ENCODE results near the gene NFIL3. TPM values are rescaled to one million over a fixed set of nuclear protein-coding genes. Genes with fewer than 3 reads are reported as not detected.
A peak's percentile ranks its signal among the peaks of the same experiment; 100 is the strongest.
"Not testable (repeated sequence)": the region's sequence is repeated elsewhere in the genome, so short reads cannot be mapped to it uniquely, and the experiment has no call there.

Gene NFIL3, protein sequence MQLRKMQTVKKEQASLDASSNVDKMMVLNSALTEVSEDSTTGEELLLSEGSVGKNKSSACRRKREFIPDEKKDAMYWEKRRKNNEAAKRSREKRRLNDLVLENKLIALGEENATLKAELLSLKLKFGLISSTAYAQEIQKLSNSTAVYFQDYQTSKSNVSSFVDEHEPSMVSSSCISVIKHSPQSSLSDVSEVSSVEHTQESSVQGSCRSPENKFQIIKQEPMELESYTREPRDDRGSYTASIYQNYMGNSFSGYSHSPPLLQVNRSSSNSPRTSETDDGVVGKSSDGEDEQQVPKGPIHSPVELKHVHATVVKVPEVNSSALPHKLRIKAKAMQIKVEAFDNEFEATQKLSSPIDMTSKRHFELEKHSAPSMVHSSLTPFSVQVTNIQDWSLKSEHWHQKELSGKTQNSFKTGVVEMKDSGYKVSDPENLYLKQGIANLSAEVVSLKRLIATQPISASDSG
- total RNA-seq (10 to 100 TPM in 2 of 5 donors, 1 to 10 TPM in 3; 3.1 to 18.3 (median 3.9) TPM), total RNA-seq (3.0 to 95.3 (median 29.6) reads per million in 29 experiments)
- 4.1 TPM for total RNA-seq (2013)

DNA sequence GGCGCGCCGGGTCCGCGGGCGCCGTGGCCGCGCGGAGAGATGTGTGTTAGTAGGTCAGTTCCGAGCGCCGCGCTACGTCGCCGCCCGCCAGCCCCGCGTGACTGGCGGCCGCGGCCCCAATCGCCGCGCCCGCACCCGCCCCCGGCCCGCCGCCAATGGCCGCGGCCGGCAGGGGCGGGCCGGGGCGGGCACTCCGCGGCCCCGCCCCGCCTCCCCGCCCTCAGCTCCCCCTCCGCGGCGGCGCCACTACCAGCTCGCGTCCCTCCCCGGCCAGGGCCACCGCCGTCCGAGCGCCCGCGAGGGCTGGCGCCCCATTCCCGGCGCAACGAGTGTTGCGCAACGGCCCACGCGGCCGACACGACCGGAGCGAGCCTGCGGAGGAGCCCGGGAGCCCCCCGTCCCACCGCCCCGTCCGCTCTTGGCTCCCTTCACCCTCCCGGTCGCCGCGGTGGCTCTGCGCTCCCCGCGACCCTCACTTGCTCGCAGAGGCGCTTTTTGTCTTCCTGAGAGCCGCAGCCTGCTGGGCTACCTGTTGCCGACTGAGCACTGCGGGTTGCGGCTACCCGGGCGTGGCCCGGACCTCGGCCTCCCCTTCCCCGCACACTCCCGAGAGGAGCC lies at the start of gene NFIL3:
NFIL3 (minus strand) TSS at position 48 of the 618 bp plus-strand sequence. CDS start 13,098 bp downstream, outside the sequence.
- Histone ChIP-seq H3K4me3 (ENCODE audit: control insufficient read depth in 1 of 2, extremely low read depth in 1 of 2, low read length in 1 of 2) (peak within 1 kb of the TSS; percentile 68 to 82), H3K36me3 (ENCODE audit: control insufficient read depth in 2 of 2, extremely low read depth in 1 of 2, insufficient read depth in 1 of 2, low read length in 1 of 2) (no peaks in the 10 kb centered on the region), H3K27me3 (replicated peaks in 1 of 2; ENCODE audit: control insufficient read depth in 2 of 2, extremely low read depth in 1 of 2, insufficient read depth in 2 of 2, low read length in 1 of 2) (peaks cover 3 to 21% of the 10 kb centered on the region in 2 experiments), H3K27ac (ENCODE audit: low read length) (peak within 1 kb of the TSS; percentile 36), H3K9me3 (no peaks in the 10 kb centered on the region), H3K4me1 (ENCODE audit: control insufficient read depth in 1 of 2, extremely low read depth in 1 of 2, insufficient read depth in 2 of 2, low read length in 2 of 2) (peaks cover 11 to 43% of the 10 kb centered on the region in 2 experiments)
- ChIA-PET CTCF (interaction anchor here (0.6 to 1.4 kb wide), 4 partner anchors 292 to 1821 kb away, joined by 3 to 8 read pairs (median 5); no protein-coding TSS in a partner anchor), POLR2A (interaction anchor here (0.5 to 0.7 kb wide), 5 partner anchors 8 to 391 kb away, joined by 3 to 4 read pairs (median 4); no protein-coding TSS in a partner anchor)
- DNase-seq = peak; percentile 19 to 81 (median 52)
- peaks cover 37 to 52% (median 45%) of the 10 kb centered on the region in 3 donors for H3K4me1 Mint-ChIP-seq
- peaks cover 23 to 38% of the 10 kb centered on the region in 2 donors for H3K27me3 Mint-ChIP-seq
- H3K4me3 Mint-ChIP-seq = peak within 1 kb of the TSS; percentile 88 to 93 (median 91)
- ATAC-seq (replicated peaks in 1 of 4) = peak; percentile 85 to 88 (median 86)
- H3K27ac Mint-ChIP-seq = peak within 1 kb of the TSS; percentile 82 to 85
- WGBS (ENCODE audit: insufficient coverage) = under 1% methylated on average over 80 of the region's 92 CpGs
- H3K36me3 Mint-ChIP-seq = no peaks in the 10 kb centered on the region
- no peaks in the 10 kb centered on the region for H3K9me3 Mint-ChIP-seq

DNA sequence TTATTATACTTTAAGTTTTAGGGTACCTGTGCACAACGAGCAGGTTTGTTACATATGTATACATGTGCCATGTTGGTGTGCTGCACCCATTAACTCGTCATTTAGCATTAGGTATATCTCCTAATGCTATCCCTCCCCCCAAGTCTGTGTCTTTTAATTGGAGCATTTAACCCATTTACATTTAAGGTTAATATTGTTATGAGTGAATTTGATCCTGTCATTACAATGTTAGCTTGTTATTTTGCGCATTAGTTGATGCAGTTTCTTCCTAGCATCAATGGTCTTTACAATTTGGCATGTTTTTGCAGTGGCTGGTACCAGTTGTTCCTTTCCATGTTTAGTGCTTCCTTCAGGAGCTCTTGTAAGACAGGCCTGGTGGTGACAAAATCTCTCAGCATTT lies 47.9 kb upstream of the NFIL3 start:
- H3K4me1 Mint-ChIP-seq; H3K27ac ChIP-seq (ENCODE audit: low read length); H3K36me3 Mint-ChIP-seq; ATAC-seq (replicated peaks in 1 of 4); H3K9me3 ChIP-seq; CTCF ChIA-PET; H3K36me3 ChIP-seq (ENCODE audit: control insufficient read depth in 2 of 2, extremely low read depth in 1 of 2, insufficient read depth in 1 of 2, low read length in 1 of 2); H3K4me3 ChIP-seq (ENCODE audit: control insufficient read depth in 1 of 2, extremely low read depth in 1 of 2, low read length in 1 of 2); DNase-seq; H3K27ac Mint-ChIP-seq; POLR2A ChIA-PET; H3K4me1 ChIP-seq (ENCODE audit: control insufficient read depth in 1 of 2, extremely low read depth in 1 of 2, insufficient read depth in 2 of 2, low read length in 2 of 2); H3K27me3 ChIP-seq (replicated peaks in 1 of 2; ENCODE audit: control insufficient read depth in 2 of 2, extremely low read depth in 1 of 2, insufficient read depth in 2 of 2, low read length in 1 of 2); H3K4me3 Mint-ChIP-seq: not testable (repeated sequence)
- peaks cover 4 to 18% (median 12%) of the 10 kb centered on the region in 3 donors for H3K9me3 Mint-ChIP-seq
- no CpG with 5 or more reads among the region's 3 CpGs for WGBS (ENCODE audit: insufficient coverage)
- peaks cover 31 to 46% of the 10 kb centered on the region in 2 donors for H3K27me3 Mint-ChIP-seq

DNA sequence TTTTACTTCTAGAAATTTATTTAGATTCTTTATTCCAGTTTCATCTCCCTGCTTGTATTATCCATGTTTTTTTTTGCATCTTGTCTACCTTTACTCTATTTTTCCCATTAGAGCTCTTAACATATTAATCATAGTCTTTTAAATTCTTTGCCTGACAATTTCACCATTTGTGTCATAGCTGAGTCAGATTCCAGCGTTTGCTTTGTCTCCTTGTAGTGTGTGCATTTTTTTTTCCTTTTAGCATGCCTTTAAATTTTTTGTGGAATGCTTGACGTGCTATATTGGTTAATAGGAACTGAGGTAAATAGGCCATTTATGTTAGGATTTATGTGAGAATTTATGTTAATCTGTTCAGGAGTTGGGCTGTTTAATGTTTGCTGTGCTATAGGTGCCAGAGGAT lies 41.8 kb upstream of the NFIL3 start:
- no CpG with 5 or more reads among the region's 2 CpGs for WGBS (ENCODE audit: insufficient coverage)
- H3K27ac ChIP-seq (ENCODE audit: low read length) = no peak overlapping the region
- no peak overlapping the region for H3K4me3 ChIP-seq (ENCODE audit: control insufficient read depth in 1 of 2, extremely low read depth in 1 of 2, low read length in 1 of 2)
- Mint-ChIP-seq H3K27ac (no peak overlapping the region), H3K36me3 (no peaks in the 10 kb centered on the region), H3K4me1 (no peaks in the 10 kb centered on the region), H3K27me3 (peaks cover 16 to 28% of the 10 kb centered on the region in 2 donors), H3K9me3 (peaks cover 19 to 21% (median 21%) of the 10 kb centered on the region in 3 donors), H3K4me3 (no peak overlapping the region)
- ChIA-PET CTCF (no interaction called here), POLR2A (no interaction called here)
- ATAC-seq (replicated peaks in 1 of 4) = no peak
- H3K36me3 ChIP-seq (ENCODE audit: control insufficient read depth in 2 of 2, extremely low read depth in 1 of 2, insufficient read depth in 1 of 2, low read length in 1 of 2) = no peaks in the 10 kb centered on the region
- H3K4me1 ChIP-seq (ENCODE audit: control insufficient read depth in 1 of 2, extremely low read depth in 1 of 2, insufficient read depth in 2 of 2, low read length in 2 of 2) = no peaks in the 10 kb centered on the region
- H3K27me3 ChIP-seq (replicated peaks in 1 of 2; ENCODE audit: control insufficient read depth in 2 of 2, extremely low read depth in 1 of 2, insufficient read depth in 2 of 2, low read length in 1 of 2) = no peaks in the 10 kb centered on the region
- DNase-seq = no peak
- H3K9me3 ChIP-seq = no peaks in the 10 kb centered on the region

DNA sequence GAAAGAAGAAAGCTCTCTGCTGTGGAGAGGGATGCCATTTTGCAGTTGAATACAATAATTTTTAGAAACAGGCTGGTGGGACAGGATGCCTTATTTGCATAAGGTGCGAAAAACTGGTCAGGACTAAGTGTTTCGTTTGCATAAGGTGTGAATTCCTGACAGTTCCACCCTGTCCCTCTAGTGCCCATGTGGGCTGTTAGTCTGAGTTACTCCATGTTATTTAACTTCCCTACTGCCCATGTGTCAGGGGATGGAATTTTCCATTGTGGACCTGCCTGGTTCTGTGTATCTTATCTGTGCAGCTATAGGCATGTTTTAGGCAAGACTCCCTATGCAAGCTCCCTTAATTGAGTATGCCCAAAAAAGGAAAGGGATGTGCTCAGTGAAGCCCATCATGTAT lies 35.3 kb upstream of the NFIL3 start:
- Mint-ChIP-seq H3K4me1 (no peaks in the 10 kb centered on the region), H3K36me3 (no peaks in the 10 kb centered on the region)
- POLR2A ChIA-PET = interaction anchor here in 1 of 2 donors (0.6 kb wide), 1 partner anchor 73 kb away, joined by 12 read pairs; no protein-coding TSS in a partner anchor

DNA sequence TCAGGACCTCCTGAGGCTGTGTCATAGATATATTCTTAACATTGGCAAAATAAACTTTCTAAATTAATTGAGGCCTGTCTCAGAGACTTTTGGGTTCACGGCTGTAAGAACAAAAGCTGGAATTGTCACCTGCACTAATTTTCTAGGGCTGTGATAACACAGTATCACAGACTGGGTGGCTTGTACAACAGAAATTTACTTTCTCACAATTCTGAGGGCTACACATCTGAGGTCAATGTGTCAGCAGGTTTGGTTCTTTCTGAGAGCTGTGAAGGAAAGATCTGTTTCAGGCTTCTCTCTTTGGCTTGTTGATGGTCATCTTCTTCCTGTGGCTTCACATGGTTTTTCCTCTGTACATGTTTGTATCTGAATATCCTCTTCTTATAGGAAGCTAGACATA lies 29.2 kb upstream of the NFIL3 start:
- ChIA-PET POLR2A (no interaction called here), CTCF (interaction anchor here (0.6 to 0.7 kb wide), 2 partner anchors 245 to 458 kb away, joined by 3 read pairs; no protein-coding TSS in a partner anchor)
- ATAC-seq (replicated peaks in 1 of 4) (no peak), DNase-seq (no peak)
- Histone ChIP-seq H3K9me3 (no peaks in the 10 kb centered on the region), H3K27ac (ENCODE audit: low read length) (no peak overlapping the region), H3K36me3 (ENCODE audit: control insufficient read depth in 2 of 2, extremely low read depth in 1 of 2, insufficient read depth in 1 of 2, low read length in 1 of 2) (no peaks in the 10 kb centered on the region), H3K27me3 (replicated peaks in 1 of 2; ENCODE audit: control insufficient read depth in 2 of 2, extremely low read depth in 1 of 2, insufficient read depth in 2 of 2, low read length in 1 of 2) (no peaks in the 10 kb centered on the region), H3K4me1 (ENCODE audit: control insufficient read depth in 1 of 2, extremely low read depth in 1 of 2, insufficient read depth in 2 of 2, low read length in 2 of 2) (no peaks in the 10 kb centered on the region), H3K4me3 (ENCODE audit: control insufficient read depth in 1 of 2, extremely low read depth in 1 of 2, low read length in 1 of 2) (no peak overlapping the region)
- H3K9me3 Mint-ChIP-seq = no peaks in the 10 kb centered on the region
- H3K4me1 Mint-ChIP-seq = no peaks in the 10 kb centered on the region
- 86% methylated on average over 1 of the region's 1 CpG for WGBS (ENCODE audit: insufficient coverage)
- no peak overlapping the region for H3K4me3 Mint-ChIP-seq
- no peak overlapping the region for H3K27ac Mint-ChIP-seq
- H3K36me3 Mint-ChIP-seq = no peaks in the 10 kb centered on the region
- peaks cover 17 to 22% of the 10 kb centered on the region in 2 donors for H3K27me3 Mint-ChIP-seq

More for the DNA sequence above, 35.3 kb upstream of the NFIL3 start:
- Histone ChIP-seq H3K4me1 (ENCODE audit: control insufficient read depth in 1 of 2, extremely low read depth in 1 of 2, insufficient read depth in 2 of 2, low read length in 2 of 2) (no peaks in the 10 kb centered on the region), H3K4me3 (ENCODE audit: control insufficient read depth in 1 of 2, extremely low read depth in 1 of 2, low read length in 1 of 2) (no peak overlapping the region), H3K36me3 (ENCODE audit: control insufficient read depth in 2 of 2, extremely low read depth in 1 of 2, insufficient read depth in 1 of 2, low read length in 1 of 2) (no peaks in the 10 kb centered on the region), H3K27ac (ENCODE audit: low read length) (no peak overlapping the region), H3K9me3 (no peaks in the 10 kb centered on the region), H3K27me3 (replicated peaks in 1 of 2; ENCODE audit: control insufficient read depth in 2 of 2, extremely low read depth in 1 of 2, insufficient read depth in 2 of 2, low read length in 1 of 2) (no peaks in the 10 kb centered on the region)
- CTCF ChIA-PET = no interaction called here
- no peak overlapping the region for H3K27ac Mint-ChIP-seq
- H3K9me3 Mint-ChIP-seq = no peaks in the 10 kb centered on the region
- ATAC-seq (replicated peaks in 1 of 4) = no peak
- peaks cover 16 to 26% of the 10 kb centered on the region in 2 donors for H3K27me3 Mint-ChIP-seq
- WGBS (ENCODE audit: insufficient coverage) = no CpG with 5 or more reads among the region's 2 CpGs
- no peak for DNase-seq
- H3K4me3 Mint-ChIP-seq = no peak overlapping the region

DNA sequence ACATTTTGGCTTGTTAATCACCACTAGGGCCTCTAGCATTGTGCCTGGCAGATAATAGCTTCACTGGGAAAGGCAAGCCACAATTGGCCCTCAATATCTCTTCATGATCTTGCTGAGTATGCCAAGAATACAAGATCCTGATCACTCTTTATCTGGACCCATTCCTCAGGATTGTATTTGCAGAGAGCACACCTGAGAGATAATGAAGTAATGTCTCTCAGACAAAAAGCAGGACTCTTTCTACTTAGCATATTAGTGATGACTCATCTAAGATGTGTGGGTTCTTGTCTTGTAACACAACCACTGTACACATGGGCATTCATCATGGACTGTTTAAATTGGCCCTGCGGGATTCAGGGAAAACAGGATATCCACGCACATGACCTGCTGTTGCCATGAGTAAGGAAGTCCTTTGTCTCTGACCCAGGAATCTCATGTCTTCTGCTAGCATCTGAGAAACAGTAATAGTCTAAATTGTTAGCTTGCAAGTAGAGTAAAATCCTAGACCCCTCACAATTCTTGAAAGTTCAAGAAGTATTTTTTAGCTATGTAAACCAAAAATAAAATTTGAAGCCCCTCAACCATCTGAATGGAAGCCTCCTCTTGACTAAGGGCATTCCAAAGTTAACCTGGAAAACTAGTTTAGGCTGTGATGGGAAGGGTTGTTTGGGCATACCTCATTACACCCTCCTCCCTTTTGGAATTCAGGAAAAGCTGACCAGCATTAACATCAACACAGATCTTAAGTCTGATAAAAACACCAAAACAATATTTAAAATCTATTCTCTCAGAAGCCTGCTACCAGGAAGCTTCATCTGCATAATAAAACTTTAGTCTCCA lies 28.0 kb upstream of the NFIL3 start:
- no peaks in the 10 kb centered on the region for H3K9me3 Mint-ChIP-seq
- Histone ChIP-seq H3K36me3 (ENCODE audit: control insufficient read depth in 2 of 2, extremely low read depth in 1 of 2, insufficient read depth in 1 of 2, low read length in 1 of 2) (no peaks in the 10 kb centered on the region), H3K27me3 (replicated peaks in 1 of 2; ENCODE audit: control insufficient read depth in 2 of 2, extremely low read depth in 1 of 2, insufficient read depth in 2 of 2, low read length in 1 of 2) (no peaks in the 10 kb centered on the region), H3K27ac (ENCODE audit: low read length) (no peak overlapping the region), H3K4me3 (ENCODE audit: control insufficient read depth in 1 of 2, extremely low read depth in 1 of 2, low read length in 1 of 2) (no peak overlapping the region), H3K9me3 (no peaks in the 10 kb centered on the region), H3K4me1 (ENCODE audit: control insufficient read depth in 1 of 2, extremely low read depth in 1 of 2, insufficient read depth in 2 of 2, low read length in 2 of 2) (no peaks in the 10 kb centered on the region)
- H3K27me3 Mint-ChIP-seq = peaks cover 15 to 25% of the 10 kb centered on the region in 2 donors
- no peak overlapping the region for H3K27ac Mint-ChIP-seq
- no peak for DNase-seq
- H3K4me3 Mint-ChIP-seq = no peak overlapping the region
- no peaks in the 10 kb centered on the region for H3K4me1 Mint-ChIP-seq
- H3K36me3 Mint-ChIP-seq = no peaks in the 10 kb centered on the region
- ChIA-PET CTCF (interaction anchor here in 1 of 2 donors (0.7 kb wide), 1 partner anchor 836 kb away, joined by 3 read pairs; no protein-coding TSS in a partner anchor), POLR2A (no interaction called here)
- ATAC-seq (replicated peaks in 1 of 4) = no peak
- no CpG with 5 or more reads among the region's 2 CpGs for WGBS (ENCODE audit: insufficient coverage)
